Psoas muscle (tissue), 8 donors: Measurements from ENCODE around the gene NNAT. TPM values are rescaled to one million over a fixed set of nuclear protein-coding genes. Genes with fewer than 3 reads are reported as not detected.

Experiments used
- ATAC-seq, 4 donors: fragments of 200-7000 bp; cut with Tn5 transposase; one replicate each; pipeline ENCODE4 v1.9.1; 2020; ENCODE audit warnings: moderate library complexity in 3 of 4, mild to moderate bottlenecking in 2 of 4
- DNase-seq, 2 donors: peaks; one replicate each; pipeline ENCODE4 v3.0.0-alpha.2; 2020
- H3K27ac ChIP-seq: fragments of 200-600 bp; one replicate; pipeline ENCODE4 v1.8.0; 2022
- H3K27me3 ChIP-seq, 3 donors: fragments of 200-600 bp in 1 of 3; one replicate each; pipeline versions ENCODE4 v1.6.1 to v1.8.0; 2013 to 2022; ENCODE audit warnings: low read length in 2 of 3, mild to moderate bottlenecking in 2 of 3, moderate library complexity in 1 of 3; ENCODE audit not compliant: insufficient read depth in 3 of 3
- H3K36me3 ChIP-seq, 2 donors: fragments of 200-600 bp in 1 of 2; one replicate each; pipeline versions ENCODE4 v1.6.1 to v1.8.0; 2013 to 2022; ENCODE audit warnings: low read depth in 1 of 2, mild to moderate bottlenecking in 1 of 2, moderate library complexity in 1 of 2; ENCODE audit not compliant: insufficient read depth in 1 of 2
- H3K4me1 ChIP-seq: fragments of 200-600 bp; one replicate; pipeline ENCODE4 v1.8.0; 2022
- H3K4me3 ChIP-seq: fragments of 200-600 bp; one replicate; pipeline ENCODE4 v1.8.0; 2022; ENCODE audit warnings: mild to moderate bottlenecking
- H3K9me3 ChIP-seq: fragments of 200-600 bp; one replicate; pipeline ENCODE4 v1.8.0; 2022
- WGBS, 3 donors: extraction: QIAGEN DNeasy Blood & Tissue Kit; methylation state at CpG; one replicate each; pipeline versions ENCODE4 v1.1.6 to v1.1.7; 2013; 5-methylcytosine and 5-hydroxymethylcytosine counted together
- intact Hi-C, 2 donors: fragments of 100-400 bp; cut with DNase I; formaldehyde crosslinking; loops; one replicate each; pipeline versions ENCODE4 v1.11.0 to v1.14.2; 2022
- polyA plus RNA-seq, 3 donors: library from polyadenylated mRNA; stranded (reverse); fragments of 200-250 nt; gene quantifications; one replicate each; pipeline ENCODE4 v1.2.3, GENCODE V29; 2013
- total RNA-seq, 4 donors: library from RNA; stranded (reverse); fragmentation: NEBNext Ultra II Directional in 2 of 4; extraction: Animal tissue kit (Norgen Biotek cat#: 25700) in 2 of 4; gene quantifications; one replicate each; pipeline versions ENCODE4 v1.2.1 to v1.2.4, GENCODE V29; 2021 to 2023
- TF ChIP-seq, protein P1 (sequence below): fragments of 200-600 bp; IDR thresholded peaks from one replicate; pipeline ENCODE4 v1.8.0; 2022; ENCODE audit warnings: antibody characterized with exemption
- donor health status: healthy with polysubstance abuse.
- donor health status: DM: no; HTN: no; CAD: no; lungs with moderate emphysema.
- donor health status: Bipolar disorder and iron deficiency.
- donor health status: healthy.
- donor health status: DM: yes; HTN: yes; CAD: no.
- donor health status: DM: no; HTN: no; CAD: no.
- donor health status: DM: no; HTN: no; CAD: no.
- donor health status: DM: yes; HTN: yes; CAD: no.

Gene NNAT
- total and polyA plus RNA-seq, 7 donors = 0.50 to 52.3 (median 2.0) TPM

GRCh38 chr20:37571033-37571432, 50.0 kb downstream of the NNAT start:
- no peaks in the 10 kb centered on the region for H3K36me3 ChIP-seq
- 67 to 83% (median 73%) methylated on average over 5 to 6 of the region's 6 CpGs for WGBS, 3 donors
- TF ChIP-seq, protein P1, sequence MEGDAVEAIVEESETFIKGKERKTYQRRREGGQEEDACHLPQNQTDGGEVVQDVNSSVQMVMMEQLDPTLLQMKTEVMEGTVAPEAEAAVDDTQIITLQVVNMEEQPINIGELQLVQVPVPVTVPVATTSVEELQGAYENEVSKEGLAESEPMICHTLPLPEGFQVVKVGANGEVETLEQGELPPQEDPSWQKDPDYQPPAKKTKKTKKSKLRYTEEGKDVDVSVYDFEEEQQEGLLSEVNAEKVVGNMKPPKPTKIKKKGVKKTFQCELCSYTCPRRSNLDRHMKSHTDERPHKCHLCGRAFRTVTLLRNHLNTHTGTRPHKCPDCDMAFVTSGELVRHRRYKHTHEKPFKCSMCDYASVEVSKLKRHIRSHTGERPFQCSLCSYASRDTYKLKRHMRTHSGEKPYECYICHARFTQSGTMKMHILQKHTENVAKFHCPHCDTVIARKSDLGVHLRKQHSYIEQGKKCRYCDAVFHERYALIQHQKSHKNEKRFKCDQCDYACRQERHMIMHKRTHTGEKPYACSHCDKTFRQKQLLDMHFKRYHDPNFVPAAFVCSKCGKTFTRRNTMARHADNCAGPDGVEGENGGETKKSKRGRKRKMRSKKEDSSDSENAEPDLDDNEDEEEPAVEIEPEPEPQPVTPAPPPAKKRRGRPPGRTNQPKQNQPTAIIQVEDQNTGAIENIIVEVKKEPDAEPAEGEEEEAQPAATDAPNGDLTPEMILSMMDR = no peak
- no peak overlapping the region for H3K27ac ChIP-seq
- no peak for DNase-seq
- no peaks in the 10 kb centered on the region for H3K4me1 ChIP-seq
- no peak for ATAC-seq
- peaks cover 0 to 19% (median 2%) of the 10 kb centered on the region in 3 donors for H3K27me3 ChIP-seq
- intact Hi-C loops = no loop called here
- no peaks in the 10 kb centered on the region for H3K9me3 ChIP-seq
- no peak overlapping the region for H3K4me3 ChIP-seq

Other genes starting within 250 kb of the NNAT start
- gene MANBAL, start 231.6 kb upstream of the NNAT start, total RNA-seq = 10 to 100 TPM; 10.5 to 16.3 (median 11.5) TPM
- gene MANBAL, start 231.6 kb upstream of the NNAT start, polyA plus RNA-seq = 10 to 100 TPM; 17.1 to 40.1 (median 21.9) TPM
- gene SRC, start 175.1 kb upstream of the NNAT start, total RNA-seq = 1 to 10 TPM; 1.3 to 3.0 (median 1.9) TPM
- 1 to 10 TPM in 1 of 3 donors, under 1 TPM in 2; 0.86 to 1.0 (median 0.97) TPM for gene SRC, start 175.1 kb upstream of the NNAT start, polyA plus RNA-seq
- gene BLCAP, start 6.6 kb downstream of the NNAT start, total RNA-seq = 100 to 1,000 TPM; 267 to 656 (median 488) TPM
- gene BLCAP, start 6.6 kb downstream of the NNAT start, polyA plus RNA-seq = 100 to 1,000 TPM; 271 to 366 (median 295) TPM
- 10 to 100 TPM; 26.7 to 44.0 (median 33.5) TPM for gene CTNNBL1, start 172.8 kb downstream of the NNAT start, total RNA-seq
- gene CTNNBL1, start 172.8 kb downstream of the NNAT start, polyA plus RNA-seq = 10 to 100 TPM; 36.6 to 42.6 (median 39.7) TPM